ENCODE results near the gene SEC31B. TPM values are rescaled to one million over a fixed set of nuclear protein-coding genes. Genes with fewer than 3 reads are reported as not detected.
A peak's percentile ranks its signal among the peaks of the same experiment; 100 is the strongest.

The SEC31B gene
- total RNA-seq, 2 experiments from 2014 or later: 42.9 to 120 TPM

- H3K27me3 Mint-ChIP-seq: no peaks in the 10 kb centered on the region
- peaks cover 53% of the 10 kb centered on the region for H3K36me3 Mint-ChIP-seq
- H3K27ac Mint-ChIP-seq: peak overlapping the region; percentile 97
- CTCF ChIA-PET: interaction anchor here (0.7 to 20.2 kb wide), 10 partner anchors 10 to 164 kb away, joined by 3 to 363 read pairs (median 60); partner anchors contain the start of genes HIF1AN and SCD
- no peaks in the 10 kb centered on the region for H3K9me3 Mint-ChIP-seq (ENCODE audit: low read depth)
- H3K4me3 Mint-ChIP-seq: peak overlapping the region; percentile 74
- peaks cover 88% of the 10 kb centered on the region for H3K4me1 Mint-ChIP-seq
- ATAC-seq (peak; percentile 9), DNase-seq (peak; percentile 60)
Measured at GRCh38 chr10:100506596-100507356, 12.9 kb downstream of the SEC31B start.

DNA sequence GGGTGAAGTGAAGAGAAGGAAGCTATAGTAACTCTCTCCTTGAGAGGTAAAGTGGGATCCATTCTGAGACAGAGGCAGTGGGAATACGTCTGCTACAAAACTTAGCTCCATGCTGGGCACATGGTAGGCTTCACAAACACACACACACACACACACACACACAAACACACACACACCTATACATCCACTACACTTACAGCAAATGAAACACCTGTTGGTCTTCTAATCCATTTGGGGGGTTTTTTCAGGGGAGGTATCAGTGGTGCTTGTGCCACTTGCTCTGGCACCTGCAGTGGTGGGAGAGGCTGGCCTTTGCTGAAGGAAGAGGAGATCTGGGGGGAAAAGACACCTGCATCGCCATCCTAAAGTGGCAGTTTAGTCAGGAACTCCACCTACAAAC lies 14.5 kb downstream of the SEC31B start:
- ATAC-seq (no peak), DNase-seq (no peak)
- Mint-ChIP-seq H3K9me3 (ENCODE audit: low read depth) (no peaks in the 10 kb centered on the region), H3K27ac (peak overlapping the region; percentile 97), H3K4me3 (no peak overlapping the region), H3K4me1 (peaks cover 81% of the 10 kb centered on the region), H3K36me3 (peaks cover 59% of the 10 kb centered on the region), H3K27me3 (no peaks in the 10 kb centered on the region)
- CTCF ChIA-PET: interaction anchor here (1.3 to 20.2 kb wide), 5 partner anchors 11 to 73 kb away, joined by 4 to 363 read pairs (median 13); no protein-coding TSS in a partner anchor

- H3K27ac Mint-ChIP-seq: peak overlapping the region; percentile 6
- CTCF ChIA-PET: interaction anchor here (1.3 to 20.2 kb wide), 5 partner anchors 10 to 72 kb away, joined by 4 to 363 read pairs (median 13); no protein-coding TSS in a partner anchor
- H3K4me1 Mint-ChIP-seq: peaks cover 81% of the 10 kb centered on the region
- no peaks in the 10 kb centered on the region for H3K9me3 Mint-ChIP-seq (ENCODE audit: low read depth)
- H3K4me3 Mint-ChIP-seq: no peak overlapping the region
- H3K27me3 Mint-ChIP-seq: no peaks in the 10 kb centered on the region
- DNase-seq (no peak), ATAC-seq (no peak)
- H3K36me3 Mint-ChIP-seq: peaks cover 70% of the 10 kb centered on the region
Measured at GRCh38 chr10:100504096-100504495, 15.6 kb downstream of the SEC31B start.

- DNase-seq: no peak
- Mint-ChIP-seq H3K9me3 (ENCODE audit: low read depth) (no peaks in the 10 kb centered on the region), H3K4me3 (no peak overlapping the region), H3K4me1 (peaks cover 81% of the 10 kb centered on the region), H3K27ac (peak overlapping the region; percentile 9), H3K27me3 (no peaks in the 10 kb centered on the region), H3K36me3 (peaks cover 74% of the 10 kb centered on the region)
- CTCF ChIA-PET: interaction anchor here (2.8 to 13.1 kb wide), 2 partner anchors 16 to 19 kb away, joined by 13 to 179 read pairs; no protein-coding TSS in a partner anchor
- ATAC-seq: no peak
Measured at GRCh38 chr10:100502926-100503494, 16.7 kb downstream of the SEC31B start.

DNA sequence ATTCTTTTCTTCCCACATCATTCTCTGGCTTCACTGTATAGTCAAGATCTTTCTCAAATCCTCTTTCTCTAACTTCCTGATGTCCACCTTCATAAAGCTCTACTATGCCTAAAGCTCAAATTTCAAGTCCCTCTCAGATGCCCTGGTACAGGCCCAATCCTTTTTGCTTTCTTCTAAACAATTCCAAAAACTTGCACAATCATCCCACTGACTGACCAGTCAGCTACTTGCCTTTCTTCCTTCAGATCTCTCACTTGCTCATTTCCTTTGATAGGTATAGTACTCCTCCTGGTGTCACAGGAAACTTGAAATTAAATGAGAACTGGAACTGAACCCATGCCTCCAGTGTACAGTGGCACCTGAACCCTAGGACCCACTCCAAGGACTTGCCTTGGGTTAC lies 18.2 kb downstream of the SEC31B start:
- CTCF ChIA-PET: interaction anchor here (1.0 to 13.1 kb wide), 3 partner anchors 10 to 35 kb away, joined by 3 to 179 read pairs (median 93); partner anchors contain the start of gene HIF1AN
- Mint-ChIP-seq H3K4me3 (no peak overlapping the region), H3K9me3 (ENCODE audit: low read depth) (no peaks in the 10 kb centered on the region), H3K27ac (peak overlapping the region; percentile 1), H3K36me3 (peaks cover 74% of the 10 kb centered on the region), H3K4me1 (peaks cover 81% of the 10 kb centered on the region), H3K27me3 (no peaks in the 10 kb centered on the region)
- no peak for ATAC-seq
- no peak for DNase-seq

- no peaks in the 10 kb centered on the region for H3K9me3 Mint-ChIP-seq (ENCODE audit: low read depth)
- peaks cover 68% of the 10 kb centered on the region for H3K4me1 Mint-ChIP-seq
- peaks cover 73% of the 10 kb centered on the region for H3K36me3 Mint-ChIP-seq
- H3K4me3 Mint-ChIP-seq: no peak overlapping the region
- CTCF ChIA-PET: interaction anchor here (0.9 to 13.1 kb wide), 6 partner anchors 13 to 154 kb away, joined by 3 to 179 read pairs (median 19); partner anchors contain the start of gene SEC31B
- ATAC-seq (peak; percentile 79), DNase-seq (peak; percentile 52)
- peak overlapping the region; percentile 79 for H3K27ac Mint-ChIP-seq
- H3K27me3 Mint-ChIP-seq: no peaks in the 10 kb centered on the region
Measured at GRCh38 chr10:100498059-100498458, 21.6 kb downstream of the SEC31B start.

DNA sequence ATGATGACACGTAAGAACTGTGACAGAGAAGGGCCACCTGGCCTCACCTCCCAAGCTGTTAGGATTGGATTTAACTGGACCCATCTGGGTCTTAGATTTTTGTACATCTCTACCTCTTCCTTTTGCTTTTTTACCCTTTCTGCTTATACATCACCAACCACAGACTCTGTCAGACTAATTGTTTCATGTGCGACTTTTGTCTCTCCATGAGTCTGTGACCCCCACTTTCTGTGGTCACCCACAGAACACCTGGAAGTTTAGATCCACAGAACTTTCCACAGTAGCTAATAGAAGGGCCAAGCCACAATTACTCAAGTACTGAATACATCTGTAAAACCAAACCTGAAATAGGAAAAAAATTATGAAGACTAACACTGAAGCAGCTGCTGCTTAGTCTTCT lies 23.1 kb downstream of the SEC31B start:
- H3K9me3 Mint-ChIP-seq (ENCODE audit: low read depth): no peaks in the 10 kb centered on the region
- no peaks in the 10 kb centered on the region for H3K27me3 Mint-ChIP-seq
- H3K4me3 Mint-ChIP-seq: no peak overlapping the region
- H3K36me3 Mint-ChIP-seq: peaks cover 68% of the 10 kb centered on the region
- peak overlapping the region; percentile 24 for H3K27ac Mint-ChIP-seq
- peaks cover 57% of the 10 kb centered on the region for H3K4me1 Mint-ChIP-seq
- CTCF ChIA-PET: interaction anchor here (1.8 to 13.1 kb wide), 5 partner anchors 12 to 150 kb away, joined by 3 to 179 read pairs (median 29); partner anchors contain the start of gene SEC31B
- ATAC-seq: no peak
- no peak for DNase-seq

DNA sequence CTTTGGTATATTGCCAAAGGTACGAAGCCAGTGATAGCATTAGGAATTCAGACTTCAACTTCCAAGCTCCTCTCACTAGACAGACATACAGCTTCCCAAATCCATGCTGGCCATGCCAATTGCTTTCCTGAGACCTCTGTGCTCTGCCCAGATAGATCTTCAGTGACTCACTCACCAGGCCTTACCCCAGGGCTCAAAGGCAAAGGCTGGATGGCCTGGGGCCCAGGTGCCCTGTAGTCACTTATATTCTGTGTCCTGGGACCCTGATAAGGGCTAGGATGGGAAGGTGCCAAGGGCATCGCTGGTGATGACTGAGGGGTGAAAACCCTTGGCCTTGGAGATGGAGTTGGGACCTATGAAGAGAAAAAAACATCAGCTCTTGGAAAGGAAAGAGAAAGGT lies 29.1 kb downstream of the SEC31B start:
- Mint-ChIP-seq H3K4me1 (peaks cover 9% of the 10 kb centered on the region), H3K4me3 (no peak overlapping the region), H3K27ac (no peak overlapping the region), H3K9me3 (ENCODE audit: low read depth) (no peaks in the 10 kb centered on the region), H3K36me3 (peaks cover 48% of the 10 kb centered on the region), H3K27me3 (no peaks in the 10 kb centered on the region)
- ATAC-seq (no peak), DNase-seq (no peak)
- CTCF ChIA-PET: interaction anchor here (0.6 to 13.1 kb wide), 4 partner anchors 6 to 57 kb away, joined by 3 to 179 read pairs (median 3); no protein-coding TSS in a partner anchor

GRCh38 chr10:100489396-100489795 lies 30.3 kb downstream of the SEC31B start:
- Mint-ChIP-seq H3K4me1 (peaks cover 9% of the 10 kb centered on the region), H3K9me3 (ENCODE audit: low read depth) (no peaks in the 10 kb centered on the region), H3K27me3 (no peaks in the 10 kb centered on the region), H3K27ac (peak overlapping the region; percentile 3), H3K4me3 (no peak overlapping the region), H3K36me3 (peaks cover 42% of the 10 kb centered on the region)
- ATAC-seq (no peak), DNase-seq (no peak)
- CTCF ChIA-PET: interaction anchor here (10.0 to 10.3 kb wide), 2 partner anchors 7 to 23 kb away, joined by 179 to 363 read pairs; partner anchors contain the start of gene SEC31B

- Mint-ChIP-seq H3K36me3 (peaks cover 27% of the 10 kb centered on the region), H3K4me1 (peaks cover 11% of the 10 kb centered on the region), H3K27ac (no peak overlapping the region), H3K27me3 (no peaks in the 10 kb centered on the region), H3K4me3 (no peak overlapping the region), H3K9me3 (ENCODE audit: low read depth) (no peaks in the 10 kb centered on the region)
- DNase-seq (no peak), ATAC-seq (no peak)
- CTCF ChIA-PET: interaction anchor here (0.6 to 10.3 kb wide), 3 partner anchors 9 to 25 kb away, joined by 3 to 363 read pairs (median 179); partner anchors contain the start of gene SEC31B
Measured at GRCh38 chr10:100487529-100487928, 32.1 kb downstream of the SEC31B start.

DNA sequence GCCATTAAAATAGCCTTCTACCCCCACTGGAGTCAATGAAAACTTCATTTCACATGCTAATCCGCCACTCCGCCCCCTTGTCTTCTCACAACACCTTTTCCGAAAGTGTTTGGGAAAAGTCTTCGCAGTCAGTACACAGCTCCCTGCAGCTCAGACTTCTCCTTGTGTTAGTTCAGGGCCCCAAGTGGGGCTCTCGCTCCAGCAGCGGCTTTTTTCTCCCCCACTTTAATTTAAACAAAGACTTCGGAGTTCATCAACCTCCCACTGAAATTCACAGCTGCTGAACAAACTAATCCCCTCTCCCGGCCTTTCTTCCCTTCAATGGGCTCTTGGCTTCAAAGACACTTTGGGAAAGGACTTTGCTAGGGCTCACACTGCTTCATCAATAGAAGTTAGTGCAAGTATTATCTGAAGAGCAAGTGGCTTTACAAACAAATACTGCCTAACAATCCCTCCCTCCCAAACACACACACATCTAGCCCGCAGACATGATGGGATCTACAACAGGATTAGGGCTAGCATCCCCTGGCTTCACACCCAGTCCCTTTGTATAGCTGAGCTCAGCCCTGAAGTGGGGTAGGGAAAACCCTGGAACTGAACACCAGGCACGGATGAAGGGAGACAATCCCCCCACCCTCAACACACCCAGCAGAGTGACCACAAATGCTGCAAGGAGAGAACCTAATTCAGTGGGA lies 33.7 kb downstream of the SEC31B start:
- CTCF ChIA-PET: interaction anchor here (10.0 to 10.3 kb wide), 2 partner anchors 11 to 27 kb away, joined by 179 to 363 read pairs; partner anchors contain the start of gene SEC31B
- H3K9me3 Mint-ChIP-seq (ENCODE audit: low read depth): no peaks in the 10 kb centered on the region
- H3K4me1 Mint-ChIP-seq: peaks cover 22% of the 10 kb centered on the region
- DNase-seq: no peak
- peaks cover 21% of the 10 kb centered on the region for H3K36me3 Mint-ChIP-seq
- ATAC-seq: no peak
- peaks cover 4% of the 10 kb centered on the region for H3K27me3 Mint-ChIP-seq
- no peak overlapping the region for H3K4me3 Mint-ChIP-seq
- no peak overlapping the region for H3K27ac Mint-ChIP-seq

GRCh38 chr10:100485366-100485765 lies 34.3 kb downstream of the SEC31B start:
- ATAC-seq (no peak), DNase-seq (no peak)
- Mint-ChIP-seq H3K4me1 (peaks cover 22% of the 10 kb centered on the region), H3K4me3 (no peak overlapping the region), H3K9me3 (ENCODE audit: low read depth) (no peaks in the 10 kb centered on the region), H3K27ac (no peak overlapping the region), H3K36me3 (peaks cover 18% of the 10 kb centered on the region), H3K27me3 (peaks cover 8% of the 10 kb centered on the region)
- CTCF ChIA-PET: interaction anchor here (10.0 to 10.3 kb wide), 2 partner anchors 11 to 27 kb away, joined by 179 to 363 read pairs; partner anchors contain the start of gene SEC31B
